Stimulated activated CD8-positive, alpha-beta memory T cell treated with anti-CD3 and anti-CD28 coated beads, Interleukin-4, amount 100 ng/mL, for 24 hours (primary cell): ENCODE results near the gene TUBB1.

Experiments
- DNase-seq: peaks from one replicate; pipeline ENCODE4 v3.0.0-alpha.2; 2020; ENCODE audit warnings: low read depth

TUBB1 gene

DNA sequence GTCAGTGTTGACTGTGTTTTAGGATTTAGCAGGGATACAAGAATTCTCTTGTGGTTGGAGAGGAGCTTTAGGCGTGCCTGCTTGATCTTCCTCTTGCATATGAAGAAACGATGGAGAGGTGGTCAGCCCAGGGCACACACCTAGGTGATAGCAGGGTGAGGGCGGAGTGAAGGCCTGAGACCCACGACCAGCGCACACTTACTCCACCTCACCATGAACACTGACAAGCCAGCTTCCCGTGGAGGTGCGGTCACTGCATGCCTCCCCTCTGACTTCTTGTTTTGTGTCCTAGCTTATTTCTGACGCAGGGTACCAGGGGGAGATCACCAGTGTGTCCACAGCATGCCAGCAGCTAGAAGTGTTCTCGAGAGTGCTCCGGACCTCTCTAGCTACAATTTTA, 30.0 kb upstream of the TUBB1 start:
- no peak for DNase-seq

DNA sequence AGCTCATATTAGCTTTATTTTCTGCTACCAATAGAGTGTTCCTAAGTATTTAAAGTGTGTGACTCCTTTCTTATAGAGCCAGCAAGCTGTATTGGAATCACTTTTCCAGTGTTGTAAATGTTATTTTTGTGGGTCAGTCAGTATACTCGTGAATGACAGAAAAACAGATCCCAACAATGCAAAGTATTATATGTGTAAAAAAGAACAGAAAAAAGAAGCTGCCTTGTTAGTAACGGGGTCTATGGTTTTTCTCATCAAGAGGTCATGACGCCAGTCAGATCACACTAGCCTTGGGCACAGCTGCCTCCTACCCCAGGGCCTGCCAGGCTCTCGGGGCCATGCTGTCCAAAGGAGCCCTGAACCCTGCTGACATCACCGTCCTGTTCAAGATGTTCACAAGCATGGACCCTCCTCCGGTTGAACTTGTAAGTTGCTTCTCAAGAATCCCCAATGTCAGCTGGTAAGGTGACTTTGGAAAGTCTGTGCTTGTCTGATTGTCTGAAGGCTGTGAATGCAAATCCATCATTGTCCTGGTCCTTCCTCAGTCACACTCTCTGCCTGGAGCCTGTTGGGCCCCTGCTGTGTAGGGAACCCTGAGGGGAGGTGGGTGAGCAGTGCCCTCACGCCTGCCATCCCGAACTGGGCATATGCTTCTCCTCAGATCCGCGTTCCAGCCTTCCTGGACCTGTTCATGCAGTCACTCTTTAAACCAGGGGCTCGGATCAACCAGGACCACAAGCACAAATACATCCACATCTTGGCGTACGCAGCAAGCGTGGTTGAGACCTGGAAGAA, 28.4 kb upstream of the TUBB1 start:
- no peak for DNase-seq

DNA sequence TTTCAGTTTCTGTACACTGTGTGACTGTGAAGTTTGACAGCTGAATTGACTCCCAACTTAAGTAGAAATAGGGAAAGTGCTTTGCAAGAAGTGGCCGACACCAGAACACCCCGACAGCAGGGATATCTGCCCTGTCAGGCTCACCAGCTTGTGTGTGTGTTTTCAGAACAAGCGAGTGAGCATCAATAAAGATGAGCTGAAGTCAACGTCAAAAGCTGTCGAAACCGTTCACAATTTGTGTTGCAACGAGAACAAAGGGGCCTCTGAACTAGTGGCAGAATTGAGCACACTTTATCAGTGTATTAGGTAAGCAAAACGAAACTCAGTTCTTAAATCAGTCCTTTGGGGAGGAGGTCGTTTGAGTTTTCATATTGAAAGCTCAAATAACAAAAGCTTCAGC, 27.5 kb upstream of the TUBB1 start:
- DNase-seq: no peak

DNA sequence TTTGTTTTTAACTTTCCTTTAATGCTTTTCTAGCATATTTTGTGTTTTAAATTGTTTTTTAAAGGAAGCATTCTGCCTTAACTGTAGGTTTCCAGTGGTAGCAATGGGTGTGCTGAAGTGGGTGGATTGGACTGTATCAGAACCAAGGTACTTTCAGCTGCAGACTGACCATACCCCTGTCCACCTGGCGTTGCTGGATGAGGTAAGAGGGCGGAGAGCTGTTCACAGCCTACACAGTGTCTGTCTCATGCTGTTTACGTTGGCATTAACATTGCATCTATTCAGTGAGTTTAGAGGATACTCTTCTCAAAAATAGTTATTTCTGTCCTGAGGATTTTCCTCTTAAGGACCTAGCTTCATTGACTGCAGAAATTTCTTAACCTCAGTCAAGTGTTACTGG, 26.3 kb upstream of the TUBB1 start:
- DNase-seq: no peak

DNA sequence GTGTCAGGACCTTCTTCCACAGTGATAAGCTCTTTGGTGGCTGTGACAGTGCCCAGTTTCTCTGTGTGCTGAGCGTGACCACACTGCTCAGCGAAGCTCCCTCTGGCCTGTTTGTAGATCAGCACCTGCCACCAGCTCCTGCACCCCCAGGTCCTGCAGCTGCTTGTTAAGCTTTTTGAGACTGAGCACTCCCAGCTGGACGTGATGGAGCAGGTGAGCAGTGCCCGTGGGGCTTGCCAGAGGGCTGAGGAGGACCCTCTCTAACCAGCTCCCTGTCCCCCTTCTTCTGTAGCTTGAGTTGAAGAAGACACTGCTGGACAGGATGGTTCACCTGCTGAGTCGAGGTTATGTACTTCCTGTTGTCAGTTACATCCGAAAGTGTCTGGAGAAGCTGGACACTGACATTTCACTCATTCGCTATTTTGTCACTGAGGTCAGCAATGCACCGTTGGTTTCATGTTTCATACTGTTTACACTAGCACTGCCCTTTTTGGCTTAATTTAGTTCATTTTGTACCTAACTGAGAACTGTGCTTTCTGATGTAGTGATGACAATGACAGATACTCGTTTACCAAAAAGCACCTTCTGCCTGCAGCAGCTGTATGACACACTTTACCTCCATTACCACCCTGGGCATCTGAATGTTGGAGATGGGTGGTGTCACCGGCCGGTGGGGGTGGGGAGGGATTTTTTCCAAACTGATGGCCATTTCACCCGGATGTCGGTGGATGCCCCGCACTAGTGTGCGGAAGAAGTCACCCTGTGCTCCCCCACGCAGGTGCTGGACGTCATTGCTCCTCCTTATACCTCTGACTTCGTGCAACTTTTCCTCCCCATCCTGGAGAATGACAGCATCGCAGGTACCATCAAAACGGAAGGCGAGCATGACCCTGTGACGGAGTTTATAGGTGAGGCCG, 25.6 kb upstream of the TUBB1 start:
- DNase-seq: no peak

DNA sequence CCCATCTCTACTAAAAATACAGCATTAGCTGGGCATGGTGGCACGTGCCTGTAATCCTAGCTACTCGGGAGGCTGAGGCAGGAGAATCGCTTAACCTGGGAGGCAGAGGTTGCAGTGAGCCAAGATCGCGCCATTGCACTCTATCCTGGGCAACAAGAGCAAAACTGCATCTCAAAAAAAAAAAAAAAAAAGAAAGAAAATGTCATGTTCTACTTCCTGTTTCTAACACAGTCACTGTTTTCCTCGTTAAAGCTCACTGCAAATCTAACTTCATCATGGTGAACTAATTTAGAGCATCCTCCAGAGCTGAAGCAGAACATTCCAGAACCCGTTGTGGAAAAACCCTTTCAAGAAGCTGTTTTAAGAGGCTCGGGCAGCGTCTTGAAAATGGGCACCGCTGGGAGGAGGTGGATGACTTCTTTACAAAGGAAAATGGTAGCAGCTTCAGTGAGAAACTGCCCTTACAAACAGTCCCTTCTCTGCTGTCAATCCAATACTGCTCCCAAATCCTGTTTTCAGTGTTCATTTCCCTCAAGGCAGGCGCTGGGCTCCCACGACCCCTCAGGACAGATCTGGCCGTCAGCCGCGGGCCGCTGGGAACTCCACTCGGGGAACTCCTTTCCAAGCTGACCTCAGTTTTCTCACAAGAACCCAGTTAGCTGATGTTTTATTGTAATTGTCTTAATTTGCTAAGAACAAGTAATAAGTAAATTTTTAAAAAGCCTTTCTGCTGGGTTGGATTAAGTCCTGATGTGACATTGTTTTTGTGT, 24.7 kb upstream of the TUBB1 start:
- DNase-seq: no peak

DNA sequence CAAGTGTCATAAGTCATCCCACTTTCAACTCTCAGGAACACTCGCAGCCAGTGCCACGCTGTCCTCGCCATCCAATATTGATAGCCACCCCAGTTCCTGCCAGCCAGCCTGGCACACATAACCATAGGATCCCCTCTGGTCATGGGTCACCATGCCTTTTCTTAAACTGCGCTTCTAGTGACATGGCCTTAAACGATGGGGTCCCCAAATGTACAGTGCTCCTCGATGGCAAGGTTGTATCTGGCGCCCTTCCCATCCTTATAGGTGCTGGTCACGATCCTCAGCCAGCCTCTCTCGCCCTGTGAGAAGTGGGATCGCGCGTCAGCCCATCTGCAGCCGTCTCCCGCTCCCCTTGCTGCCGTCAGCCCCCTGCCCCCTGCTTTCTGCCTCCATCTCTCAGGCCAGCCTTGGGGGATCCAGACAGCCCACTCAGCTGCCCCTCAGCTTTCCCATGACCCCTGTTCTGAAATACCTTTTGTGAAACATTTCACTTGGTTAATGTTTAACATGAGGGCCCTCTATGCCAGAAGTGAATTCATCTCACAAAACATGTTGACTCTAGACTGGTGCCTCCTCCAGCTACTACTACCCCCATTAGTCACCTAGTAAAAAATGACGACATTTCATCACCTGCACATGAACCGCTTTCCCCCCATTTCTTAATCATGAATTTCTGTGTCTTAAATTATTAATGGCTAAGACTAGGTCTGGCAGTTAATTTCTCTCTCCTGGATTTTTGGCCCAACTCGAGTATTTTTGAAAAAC, 23.6 kb upstream of the TUBB1 start:
- no peak for DNase-seq

DNA sequence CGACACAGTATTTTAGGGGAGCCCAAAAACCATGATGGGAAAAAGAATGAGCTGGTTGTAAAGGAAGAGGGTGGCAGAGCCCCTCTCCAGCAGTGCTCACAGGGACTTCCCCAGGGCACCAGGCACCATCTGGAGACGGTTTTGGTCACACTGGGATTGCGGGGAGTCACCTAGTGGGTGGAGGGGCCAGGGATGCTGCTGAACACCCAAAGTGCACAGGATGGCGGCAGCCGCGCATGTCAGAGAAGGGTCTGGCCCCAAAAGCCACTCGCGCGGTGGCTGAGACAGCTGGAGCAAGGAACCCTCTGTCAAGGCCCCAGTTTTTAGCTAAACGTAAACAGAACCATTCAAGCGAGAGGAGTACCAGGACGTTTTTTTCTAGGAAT, 23.0 kb upstream of the TUBB1 start:
- no peak for DNase-seq

DNA sequence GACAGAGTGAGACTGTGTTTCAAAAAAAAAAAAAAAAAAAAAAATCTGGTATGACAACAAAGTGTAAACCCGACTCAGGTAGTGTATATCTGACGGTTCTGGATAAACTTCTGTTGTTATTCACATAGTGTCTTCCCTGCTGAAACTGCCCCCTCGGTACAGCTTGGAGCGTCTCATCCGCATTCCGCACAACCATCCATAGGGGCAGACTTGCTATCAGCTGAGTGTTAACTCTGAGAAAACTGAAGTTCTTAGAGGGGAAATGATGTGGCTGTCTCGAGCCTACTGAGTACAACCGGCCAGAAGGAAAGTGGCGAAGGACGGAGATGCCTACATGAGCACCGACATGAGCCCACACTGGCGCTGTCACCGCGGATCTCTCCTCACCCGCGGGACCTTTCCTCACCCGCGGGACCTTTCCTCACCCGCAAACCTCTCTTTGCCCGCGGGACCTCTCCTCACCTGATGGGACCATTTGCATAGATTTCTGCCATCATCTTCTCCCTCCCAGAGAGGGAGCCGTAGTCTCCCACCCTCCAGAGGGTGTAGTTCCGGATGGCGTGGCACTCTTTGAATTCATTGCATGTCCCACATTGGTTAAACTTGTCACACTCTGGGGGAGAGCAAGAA, 22.0 kb upstream of the TUBB1 start:
- DNase-seq: no peak

DNA sequence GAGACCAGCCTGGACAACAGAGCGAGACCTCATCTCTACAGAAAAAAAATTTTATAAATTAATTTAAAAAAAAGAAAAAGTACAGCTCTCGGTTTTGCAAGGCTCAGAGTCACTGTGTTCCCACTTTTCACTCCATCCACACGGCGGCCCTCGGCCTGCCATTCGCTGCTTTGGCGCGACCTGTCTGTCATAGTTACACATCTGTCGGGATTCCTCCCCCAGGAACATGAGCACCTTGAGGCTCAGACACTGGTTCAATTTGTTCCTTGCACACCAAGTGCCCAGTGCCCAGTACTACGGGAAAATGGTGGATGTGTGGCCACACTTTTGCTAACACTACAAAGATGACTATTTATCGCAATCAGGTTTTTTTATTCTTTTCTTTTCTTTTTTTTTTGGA, 20.6 kb upstream of the TUBB1 start:
- no peak for DNase-seq

DNA sequence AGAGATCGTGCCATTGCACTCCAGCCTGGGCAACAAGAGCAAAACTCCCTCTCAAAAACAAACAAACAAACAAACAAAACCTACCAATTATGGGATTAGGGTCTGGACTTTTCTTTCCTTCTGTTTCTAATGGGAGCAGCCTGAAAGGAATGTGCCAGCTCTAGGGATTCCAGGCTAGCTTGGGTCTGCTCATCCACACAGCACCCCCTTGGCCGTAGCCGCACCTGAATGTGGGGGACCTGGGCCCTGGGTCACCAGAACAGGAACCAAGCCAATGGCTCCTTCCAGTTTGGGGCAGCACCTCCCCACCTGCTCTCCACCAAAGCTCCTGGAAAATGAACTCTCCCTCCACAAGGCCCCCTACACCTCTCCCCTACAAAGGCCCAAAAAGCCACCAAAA, 18.9 kb upstream of the TUBB1 start:
- DNase-seq: no peak

DNA sequence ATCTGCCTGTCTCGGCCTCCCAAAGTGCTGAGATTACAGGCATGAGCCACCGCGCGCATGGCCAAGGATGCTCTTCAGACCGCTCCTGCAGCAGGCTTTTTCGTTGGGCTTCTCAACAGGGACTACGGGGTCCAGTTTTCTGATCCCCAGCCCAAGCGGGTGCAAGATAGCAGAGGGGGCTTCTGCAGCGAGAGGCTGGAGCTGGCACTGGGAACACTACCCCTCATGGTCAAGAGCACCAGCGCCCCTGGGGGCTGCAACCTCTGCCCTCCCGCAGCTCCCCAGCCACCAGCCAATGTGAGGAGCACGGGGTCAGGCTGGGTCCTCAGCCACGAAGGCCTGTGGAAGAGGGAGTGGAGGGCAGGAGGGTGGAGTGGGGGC, 18.2 kb upstream of the TUBB1 start:
- no peak for DNase-seq

DNA sequence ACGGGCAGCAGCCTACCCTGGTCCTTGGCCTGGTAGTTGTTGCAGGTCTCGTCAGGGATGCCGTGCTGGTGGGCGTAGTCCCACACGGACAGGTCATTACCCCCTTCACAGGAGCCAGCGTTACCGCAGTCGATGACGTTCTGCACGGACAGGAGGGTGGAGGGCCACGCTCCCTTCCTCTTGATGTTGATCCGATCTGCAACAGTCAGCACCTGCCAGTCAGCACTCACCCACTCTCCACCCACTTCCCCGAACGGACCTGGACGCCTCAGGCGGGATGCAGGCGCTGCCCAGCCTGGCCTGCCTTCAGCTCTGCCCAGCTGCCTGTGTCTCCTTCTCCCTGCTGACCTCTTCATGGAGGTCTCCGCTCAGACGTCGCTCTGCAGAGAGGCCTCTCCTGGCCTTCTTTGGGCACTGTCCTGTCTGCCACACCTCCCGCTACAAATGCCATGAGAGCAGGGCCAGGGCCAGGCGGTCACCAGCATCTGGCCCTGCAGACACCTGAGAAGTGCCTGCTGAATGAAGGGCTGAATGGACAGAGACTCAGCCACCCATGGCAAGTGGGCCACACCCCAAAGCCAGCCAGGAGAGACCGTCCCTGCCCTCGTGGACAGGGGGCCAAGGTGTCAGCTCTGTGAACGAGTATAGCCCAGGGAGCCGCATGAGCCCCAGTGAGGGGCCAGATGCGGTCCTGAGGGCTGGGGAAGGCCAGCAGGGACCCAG, 17.6 kb upstream of the TUBB1 start:
- no peak for DNase-seq

DNA sequence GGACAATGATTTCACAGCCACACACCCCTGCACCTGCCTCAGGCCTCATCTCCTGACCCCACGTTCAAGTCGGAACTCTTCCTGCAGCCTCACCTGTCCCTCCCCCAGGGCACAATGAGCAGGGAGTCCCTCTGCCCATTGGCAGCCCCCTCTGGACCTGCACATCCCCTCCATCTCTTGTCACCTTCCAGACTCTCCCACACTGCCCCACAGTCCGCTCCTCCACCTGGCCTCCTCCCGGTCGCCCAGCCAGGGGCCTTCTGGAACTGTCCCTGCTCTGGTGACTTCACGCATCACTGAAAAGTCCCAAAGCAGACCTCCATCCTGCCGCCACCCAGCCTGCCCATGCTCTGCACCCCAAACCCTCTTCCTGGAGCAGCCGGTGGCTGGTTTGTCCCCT, 16.8 kb upstream of the TUBB1 start:
- DNase-seq: no peak

DNA sequence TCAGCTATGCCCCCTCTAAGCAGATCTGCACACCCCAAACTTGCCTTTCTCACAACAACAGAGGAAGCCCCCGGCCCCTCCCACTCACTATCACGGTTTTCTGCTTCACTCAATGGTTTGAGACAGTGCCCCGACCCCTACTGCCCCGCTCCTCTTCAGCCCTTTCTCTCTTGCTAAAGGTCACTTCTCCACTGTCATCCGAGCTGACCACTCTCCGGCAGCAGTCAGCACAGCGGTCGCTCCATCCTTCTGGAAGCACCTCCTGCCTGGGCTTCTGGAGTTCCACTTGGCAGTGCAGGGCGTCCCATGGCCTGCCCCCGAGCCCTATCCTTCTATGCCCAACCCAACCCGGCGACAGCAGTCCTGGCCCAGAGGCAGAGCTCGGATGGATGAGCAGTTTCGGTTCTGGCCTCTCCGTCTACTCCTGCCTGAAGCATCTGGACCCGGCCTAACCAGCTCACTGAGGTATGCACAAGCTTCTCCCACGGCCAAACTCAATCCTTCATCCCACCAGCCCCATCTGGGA, 16.3 kb upstream of the TUBB1 start:
- no peak for DNase-seq

DNA sequence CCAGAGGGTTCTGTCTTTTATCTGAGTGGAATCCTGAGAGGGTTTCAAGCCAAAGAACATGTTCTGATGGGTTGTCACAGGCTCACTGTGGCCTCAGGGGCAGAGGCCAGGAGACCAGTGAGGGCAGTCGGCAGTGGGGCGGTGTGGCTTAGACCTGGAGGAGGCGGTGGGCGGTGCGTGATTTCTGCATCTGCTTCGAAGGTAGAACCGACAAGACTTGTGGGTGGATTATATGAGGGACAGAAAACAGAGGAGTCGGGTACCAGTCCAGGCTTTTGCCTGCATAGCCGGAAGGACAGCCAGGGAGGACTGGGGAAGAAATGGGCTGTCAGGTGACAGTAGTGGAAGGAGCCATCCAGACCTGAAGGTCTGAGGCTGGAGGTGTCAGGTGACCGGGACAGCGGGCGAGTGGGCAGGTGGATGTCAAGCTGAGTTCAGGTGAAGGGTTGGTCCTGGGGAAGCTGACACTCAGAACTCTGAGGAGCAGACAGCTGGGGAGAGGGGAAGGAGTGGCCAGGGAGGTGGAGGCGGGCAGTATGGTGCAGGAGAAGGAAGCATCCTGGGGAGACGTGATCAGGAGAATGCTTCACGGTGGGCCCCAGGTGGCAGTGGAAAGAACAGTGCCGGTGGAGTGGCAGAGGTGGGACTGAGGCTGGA, 15.3 kb upstream of the TUBB1 start:
- no peak for DNase-seq

DNA sequence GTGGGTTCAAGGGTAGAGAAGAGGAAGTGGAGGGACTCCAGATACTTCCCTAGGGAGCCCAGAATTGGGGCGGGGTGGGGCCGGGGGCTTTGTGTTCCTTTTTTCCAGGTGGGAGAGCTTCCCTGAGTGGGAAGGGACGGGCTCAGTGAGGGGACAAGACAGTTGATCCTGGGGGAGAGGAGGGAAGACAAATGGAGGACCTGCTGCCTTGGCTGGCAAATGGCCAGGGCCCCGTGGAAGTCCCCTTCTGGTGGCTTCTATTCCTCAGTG, 14.8 kb upstream of the TUBB1 start:
- DNase-seq: no peak

DNA sequence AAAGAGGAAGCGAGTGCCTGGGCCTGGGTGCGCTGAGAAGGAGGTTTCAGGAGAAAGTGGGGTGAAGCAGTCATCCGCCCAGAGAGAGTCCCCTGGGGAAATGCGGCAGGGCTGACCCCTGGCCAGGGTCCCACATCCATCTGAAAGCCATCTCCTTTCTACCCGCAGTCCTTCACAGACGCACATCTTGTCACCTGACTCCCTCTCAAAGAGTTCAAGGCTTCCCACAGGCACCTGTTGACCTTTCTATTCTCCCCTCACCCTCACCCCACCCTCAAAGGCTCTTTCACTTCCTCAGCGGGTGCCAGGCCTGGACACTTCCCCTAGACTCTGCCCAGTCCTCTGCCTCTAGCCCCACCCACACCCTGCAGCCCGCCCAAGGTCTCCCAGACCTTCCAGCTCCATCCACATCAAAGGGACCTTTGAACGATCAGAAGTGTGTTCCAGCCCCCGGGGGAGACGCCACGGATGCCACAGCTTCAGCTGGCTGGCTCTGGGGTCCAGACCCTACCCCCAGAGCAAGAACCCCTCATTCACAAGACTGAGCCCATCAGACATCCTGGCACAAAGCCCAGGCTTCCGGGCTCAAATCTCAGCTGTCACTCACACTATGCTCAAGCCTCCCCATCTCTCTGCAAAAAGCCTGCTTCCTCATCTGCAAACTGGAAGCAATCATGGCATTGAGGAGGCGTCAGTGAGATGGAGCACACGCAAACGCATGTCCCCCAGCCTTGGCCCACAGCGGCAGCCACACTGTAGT, 14.3 kb upstream of the TUBB1 start:
- DNase-seq: no peak

DNA sequence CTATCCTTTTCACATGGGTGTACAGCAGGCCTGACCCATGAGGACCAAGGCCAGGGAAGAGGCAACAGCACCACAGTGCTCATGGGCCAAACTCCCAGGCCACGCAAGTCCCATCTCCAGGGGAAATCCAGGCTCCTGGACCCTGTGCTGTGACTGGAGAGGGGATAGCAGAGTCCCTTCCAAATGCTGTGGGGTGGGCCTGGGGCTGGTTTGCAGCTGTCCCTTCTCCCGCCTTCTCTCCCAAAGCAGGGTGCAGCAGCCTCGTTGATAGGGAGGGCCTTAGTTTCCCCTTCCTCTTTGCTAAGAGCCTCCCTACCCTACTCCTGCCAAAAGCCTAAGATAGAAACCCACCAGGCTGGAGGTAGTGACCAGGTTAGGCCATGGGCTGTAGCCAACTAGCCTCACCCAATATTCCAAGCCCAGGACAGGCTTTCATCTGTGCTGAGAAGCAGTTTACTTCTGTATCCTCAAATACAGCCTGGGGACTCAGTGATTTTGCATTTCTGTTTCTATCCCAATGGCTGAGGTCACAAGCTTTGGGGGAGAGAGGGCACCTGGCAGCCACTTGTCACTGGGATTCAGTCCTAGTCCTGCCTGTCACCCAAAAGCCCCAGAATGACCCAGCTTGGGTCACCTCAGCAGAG, 13.6 kb upstream of the TUBB1 start:
- DNase-seq: no peak
